Measurements from ENCODE around the gene C1QBP.

Gene C1QBP

GRCh38 chr17:5464717-5465507 is 26.0 kb upstream of the C1QBP start:
- H3K9ac ChIP-seq (ENCODE audit: low read length): no peak overlapping the region; the same call in 1 of the 2 replicates
- no peak overlapping the region for H3K27ac ChIP-seq (ENCODE audit: low read depth, low read length, poor library complexity, severe bottlenecking)
- peaks cover 29% of the 10 kb centered on the region for H3K36me3 ChIP-seq (ENCODE audit: insufficient read depth, low read length)
- no peaks in the 10 kb centered on the region for H3K9me2 ChIP-seq (ENCODE audit: low read depth, low read length)
- no peaks in the 10 kb centered on the region for H3K27me3 ChIP-seq (ENCODE audit: insufficient read depth, low read length)
- peaks cover 34% of the 10 kb centered on the region for H3K4me1 ChIP-seq (ENCODE audit: insufficient read depth, low read length, severe bottlenecking)
- H3K4me2 ChIP-seq (ENCODE audit: low read length): no peak overlapping the region
- H3F3A ChIP-seq (ENCODE audit: insufficient read depth, low read length): no peaks in the 10 kb centered on the region; the same call in 1 of the 2 replicates
- no peak overlapping the region for H3K4me3 ChIP-seq (ENCODE audit: low read depth, low read length, poor library complexity, severe bottlenecking)
- peaks cover 61% of the 10 kb centered on the region for H3K79me2 ChIP-seq (ENCODE audit: insufficient read depth, low read length)
- no peaks in the 10 kb centered on the region for H4K20me1 ChIP-seq (ENCODE audit: insufficient read depth, low read length)
- TF ChIP-seq, protein P1, sequence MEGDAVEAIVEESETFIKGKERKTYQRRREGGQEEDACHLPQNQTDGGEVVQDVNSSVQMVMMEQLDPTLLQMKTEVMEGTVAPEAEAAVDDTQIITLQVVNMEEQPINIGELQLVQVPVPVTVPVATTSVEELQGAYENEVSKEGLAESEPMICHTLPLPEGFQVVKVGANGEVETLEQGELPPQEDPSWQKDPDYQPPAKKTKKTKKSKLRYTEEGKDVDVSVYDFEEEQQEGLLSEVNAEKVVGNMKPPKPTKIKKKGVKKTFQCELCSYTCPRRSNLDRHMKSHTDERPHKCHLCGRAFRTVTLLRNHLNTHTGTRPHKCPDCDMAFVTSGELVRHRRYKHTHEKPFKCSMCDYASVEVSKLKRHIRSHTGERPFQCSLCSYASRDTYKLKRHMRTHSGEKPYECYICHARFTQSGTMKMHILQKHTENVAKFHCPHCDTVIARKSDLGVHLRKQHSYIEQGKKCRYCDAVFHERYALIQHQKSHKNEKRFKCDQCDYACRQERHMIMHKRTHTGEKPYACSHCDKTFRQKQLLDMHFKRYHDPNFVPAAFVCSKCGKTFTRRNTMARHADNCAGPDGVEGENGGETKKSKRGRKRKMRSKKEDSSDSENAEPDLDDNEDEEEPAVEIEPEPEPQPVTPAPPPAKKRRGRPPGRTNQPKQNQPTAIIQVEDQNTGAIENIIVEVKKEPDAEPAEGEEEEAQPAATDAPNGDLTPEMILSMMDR (IDR thresholded peaks at IDR 0.05; ENCODE audit: low read length): no peak
- TF ChIP-seq EZH2 (IDR thresholded peaks at IDR 0.05; ENCODE audit: borderline replicate concordance, low read length): no peak
- H2AFZ ChIP-seq (ENCODE audit: low read length): no peak overlapping the region
- H3K9me3 ChIP-seq (ENCODE audit: low read length): no peaks in the 10 kb centered on the region

DNA sequence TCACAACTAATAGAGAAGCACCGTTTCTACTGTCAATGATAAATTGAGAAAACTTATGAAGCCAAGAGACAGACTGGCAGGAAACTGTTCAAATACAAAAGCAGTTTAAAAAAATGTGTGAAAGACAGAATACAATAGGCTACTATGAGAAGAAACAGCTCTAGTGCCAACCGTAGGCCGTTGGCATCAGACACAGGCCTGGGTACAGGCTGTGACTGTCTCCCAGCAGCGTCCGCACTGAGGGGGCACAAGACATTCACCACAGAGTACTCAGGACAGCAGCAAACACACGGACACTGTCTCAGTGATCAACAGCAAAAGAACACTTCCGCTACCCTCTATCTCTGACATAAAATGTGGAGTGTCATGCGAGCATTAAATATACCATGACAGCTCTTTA is 7.8 kb upstream of the C1QBP start:
- no peak overlapping the region for H3K4me3 ChIP-seq (ENCODE audit: low read depth, low read length, poor library complexity, severe bottlenecking)
- H3F3A ChIP-seq (ENCODE audit: insufficient read depth, low read length): 0 out of 2 replicates have a peak, but pooled peaks cover under 1% of the 10 kb centered on the region
- no peaks in the 10 kb centered on the region for H3K4me1 ChIP-seq (ENCODE audit: insufficient read depth, low read length, severe bottlenecking)
- H3K4me2 ChIP-seq (ENCODE audit: low read length): no peak overlapping the region
- H3K9ac ChIP-seq (ENCODE audit: low read length): no peak overlapping the region
- H3K36me3 ChIP-seq (ENCODE audit: insufficient read depth, low read length): peaks cover 83% of the 10 kb centered on the region
- no peak overlapping the region for H2AFZ ChIP-seq (ENCODE audit: low read length)
- H3K9me2 ChIP-seq (ENCODE audit: low read depth, low read length): no peaks in the 10 kb centered on the region
- no peaks in the 10 kb centered on the region for H3K9me3 ChIP-seq (ENCODE audit: low read length)
- no peaks in the 10 kb centered on the region for H4K20me1 ChIP-seq (ENCODE audit: insufficient read depth, low read length)
- no peak for TF ChIP-seq EZH2 (IDR thresholded peaks at IDR 0.05; ENCODE audit: borderline replicate concordance, low read length)
- TF ChIP-seq, protein P1 (IDR thresholded peaks at IDR 0.05; ENCODE audit: low read length): no peak
- H3K27me3 ChIP-seq (ENCODE audit: insufficient read depth, low read length): no peaks in the 10 kb centered on the region
- H3K27ac ChIP-seq (ENCODE audit: low read depth, low read length, poor library complexity, severe bottlenecking): no peak overlapping the region
- no peaks in the 10 kb centered on the region for H3K79me2 ChIP-seq (ENCODE audit: insufficient read depth, low read length)

DNA sequence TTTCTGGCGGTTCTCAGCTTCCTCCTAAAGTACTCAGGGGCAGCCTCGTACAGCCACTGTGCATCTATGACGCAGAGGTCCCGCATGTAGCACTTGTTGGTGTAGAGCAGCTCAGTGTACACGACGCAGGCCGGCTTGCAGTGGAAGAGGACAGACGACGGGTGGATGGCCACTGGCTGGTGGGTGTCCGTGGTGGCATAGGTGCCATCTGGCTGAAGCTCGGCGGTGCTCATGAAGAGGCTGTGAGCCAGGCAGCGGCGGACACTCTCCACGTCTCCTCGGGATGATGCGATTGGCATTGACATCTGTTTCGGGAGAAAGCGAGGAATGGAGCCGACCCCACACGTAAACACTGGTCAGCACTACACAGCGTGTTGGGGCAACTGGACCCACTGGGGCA is 5.3 kb upstream of the C1QBP start:
- Histone ChIP-seq H3K27ac (ENCODE audit: low read depth, low read length, poor library complexity, severe bottlenecking) (no peak overlapping the region), H3F3A (ENCODE audit: insufficient read depth, low read length) (0 out of 2 replicates have a peak, but pooled peaks cover 6% of the 10 kb centered on the region), H3K4me2 (ENCODE audit: low read length) (no peak overlapping the region), H3K4me1 (ENCODE audit: insufficient read depth, low read length, severe bottlenecking) (peaks cover 5% of the 10 kb centered on the region), H3K9ac (ENCODE audit: low read length) (no peak overlapping the region), H3K9me3 (ENCODE audit: low read length) (no peaks in the 10 kb centered on the region), H4K20me1 (ENCODE audit: insufficient read depth, low read length) (no peaks in the 10 kb centered on the region), H3K79me2 (ENCODE audit: insufficient read depth, low read length) (no peaks in the 10 kb centered on the region), H2AFZ (ENCODE audit: low read length) (no peak overlapping the region), H3K27me3 (ENCODE audit: insufficient read depth, low read length) (no peaks in the 10 kb centered on the region), H3K4me3 (ENCODE audit: low read depth, low read length, poor library complexity, severe bottlenecking) (no peak overlapping the region), H3K36me3 (ENCODE audit: insufficient read depth, low read length) (peaks cover 59% of the 10 kb centered on the region), H3K9me2 (ENCODE audit: low read depth, low read length) (no peaks in the 10 kb centered on the region)
- TF ChIP-seq EZH2 (IDR thresholded peaks at IDR 0.05; ENCODE audit: borderline replicate concordance, low read length): no peak
- TF ChIP-seq, protein P1 (IDR thresholded peaks at IDR 0.05; ENCODE audit: low read length): no peak
